IMR-90 (cell line): ENCODE data around the gene FRMD1. TPM values are rescaled to one million over a fixed set of nuclear protein-coding genes. Genes with fewer than 3 reads are reported as not detected.

Experiments
- ATAC-seq: fragments of 200-7000 bp; cut with Tn5 transposase; 2 replicates; pipeline ENCODE4 v1.9.1; 2020; ENCODE audit warnings: low read depth, mild to moderate bottlenecking, moderate library complexity
- BruUV-seq: library from RNA; stranded (reverse); fragments of 400-500 nt; replicated peaks from 2 replicates; lab custom pipeline; 2021; lab: Mats Ljungman, UMichigan
- CTCF ChIA-PET: fragments of 300-600 bp; formaldehyde crosslinking; extraction: SDS; loops from one replicate; lab custom pipeline; 2021; ENCODE audit warnings: antibody characterized with exemption; lab: Yijun Ruan, JAX
- POLR2A ChIA-PET: fragments of 300-600 bp; sonication (Branson Sonifier 250); formaldehyde crosslinking; loops from one replicate; lab custom pipeline; 2022; ENCODE audit warnings: antibody characterized with exemption; ENCODE audit not compliant: unreplicated experiment; lab: Charles Lee
- DNase-seq: peaks from one replicate; pipeline ENCODE4 v3.0.0; 2013
- H2AFZ ChIP-seq: replicated peaks from 2 replicates; pipeline ENCODE3; 2013; ENCODE audit warnings: low read length, mild to moderate bottlenecking; ENCODE audit not compliant: poor library complexity
- H2AK5ac ChIP-seq: 2 replicates; pipeline ENCODE4 v1.6.1; 2013; ENCODE audit warnings: low read depth, low read length, inconsistent platforms
- H2AK9ac ChIP-seq: replicated peaks from 2 replicates; pipeline ENCODE3; 2013; ENCODE audit warnings: mild to moderate bottlenecking, low read depth, low read length, moderate library complexity; ENCODE audit not compliant: poor library complexity
- H2BK120ac ChIP-seq: 2 replicates; pipeline ENCODE4 v1.6.1; 2013; ENCODE audit warnings: low read depth, low read length, inconsistent platforms
- H2BK15ac ChIP-seq: 3 replicates; pipeline ENCODE4 v1.6.1; 2013; ENCODE audit warnings: low read depth, low read length, inconsistent platforms
- H2BK20ac ChIP-seq: 2 replicates; pipeline ENCODE4 v1.6.1; 2013; ENCODE audit warnings: low read depth, mild to moderate bottlenecking, inconsistent platforms, low read length, moderate library complexity
- H2BK5ac ChIP-seq: 2 replicates; pipeline ENCODE4 v1.6.1; 2013; ENCODE audit warnings: mild to moderate bottlenecking, low read depth, low read length, inconsistent platforms; ENCODE audit not compliant: poor library complexity, severe bottlenecking
- H3K14ac ChIP-seq: replicated peaks from 2 replicates; pipeline ENCODE4 v1.6.1; 2013; ENCODE audit warnings: low read depth, low read length, inconsistent platforms
- H3K18ac ChIP-seq: 2 replicates; pipeline ENCODE4 v1.6.1; 2013; ENCODE audit warnings: low read depth, low read length, control low read depth
- H3K23ac ChIP-seq: 2 replicates; pipeline ENCODE4 v1.6.1; 2013; ENCODE audit warnings: low read depth, low read length, inconsistent platforms
- H3K27ac ChIP-seq: 2 replicates; pipeline ENCODE4 v1.5.1; 2013; ENCODE audit warnings: mild to moderate bottlenecking, control low read depth, low read length; ENCODE audit not compliant: insufficient read depth
- H3K27me3 ChIP-seq: 2 replicates; pipeline ENCODE4 v1.6.1; 2013; ENCODE audit warnings: low read length; ENCODE audit not compliant: control insufficient read depth, insufficient read depth
- H3K36me3 ChIP-seq: 2 replicates; pipeline ENCODE4 v1.6.1; 2013; ENCODE audit warnings: low read length, mixed read lengths; ENCODE audit not compliant: control insufficient read depth, insufficient read depth
- H3K4ac ChIP-seq: 2 replicates; pipeline ENCODE4 v1.6.1; 2013; ENCODE audit warnings: low read depth, low read length, inconsistent platforms
- H3K4me1 ChIP-seq: 2 replicates; pipeline ENCODE4 v1.6.1; 2013; ENCODE audit warnings: low read length, mixed read lengths; ENCODE audit not compliant: control insufficient read depth, insufficient read depth
- H3K4me2 ChIP-seq: 2 replicates; pipeline ENCODE4 v1.6.1; 2013; ENCODE audit warnings: low read depth, mild to moderate bottlenecking, control low read depth, low read length, moderate library complexity
- H3K4me3 ChIP-seq: 2 replicates; pipeline ENCODE4 v1.5.1; 2013; ENCODE audit warnings: low read depth, mild to moderate bottlenecking, control low read depth, low read length, moderate library complexity; ENCODE audit not compliant: insufficient read depth
- H3K56ac ChIP-seq: 2 replicates; pipeline ENCODE4 v1.6.1; 2013; ENCODE audit warnings: low read length, inconsistent platforms; ENCODE audit not compliant: insufficient read depth; ENCODE audit errors: extremely low read depth
- H3K79me1 ChIP-seq, 2 experiments: 2 replicates each; pipeline ENCODE4 v1.6.1; 2013; ENCODE audit warnings: low read length in 2 of 2, inconsistent platforms in 1 of 2, low read depth in 1 of 2
- H3K9ac ChIP-seq: 2 replicates; pipeline ENCODE4 v1.6.1; 2013; ENCODE audit warnings: low read depth, low read length, control low read depth
- H3K9me1 ChIP-seq: 2 replicates; pipeline ENCODE4 v1.6.1; 2013; ENCODE audit warnings: low read length, inconsistent platforms; ENCODE audit not compliant: insufficient read depth
- H3K9me3 ChIP-seq: 2 replicates; pipeline ENCODE4 v1.6.1; 2013; ENCODE audit warnings: low read length; ENCODE audit not compliant: control insufficient read depth, insufficient read depth
- H4K20me1 ChIP-seq: 2 replicates; pipeline ENCODE4 v1.6.1; 2013; ENCODE audit warnings: low read length, inconsistent platforms; ENCODE audit not compliant: insufficient read depth
- H4K5ac ChIP-seq: 2 replicates; pipeline ENCODE4 v1.6.1; 2013; ENCODE audit warnings: mild to moderate bottlenecking, low read depth, low read length, control low read depth
- H4K8ac ChIP-seq, 2 experiments: 2 replicates each; pipeline ENCODE4 v1.6.1; 2013; ENCODE audit warnings: low read depth in 2 of 2, low read length in 2 of 2, control low read depth in 1 of 2, inconsistent platforms in 1 of 2
- H4K91ac ChIP-seq: 2 replicates; pipeline ENCODE4 v1.6.1; 2013; ENCODE audit warnings: low read depth, low read length, inconsistent platforms; ENCODE audit not compliant: insufficient read depth
- BHLHE40 ChIP-seq: fragments of 150-350 bp; IDR thresholded peaks from 2 replicates; pipeline ENCODE4 v1.6.1; 2016; ENCODE audit warnings: mild to moderate bottlenecking, low read depth, low read length
- CEBPB ChIP-seq: IDR thresholded peaks from 2 replicates; pipeline ENCODE4 v1.6.1; 2012; ENCODE audit warnings: low read depth, low read length, improper control_type of control experiment
- CHD1 ChIP-seq: IDR thresholded peaks from 2 replicates; pipeline ENCODE4 v1.6.1; 2012; ENCODE audit warnings: low read depth, low read length, improper control_type of control experiment
- CTCF ChIP-seq: conservative IDR thresholded peaks from 2 replicates; pipeline ENCODE4 v1.5.1; 2012; ENCODE audit warnings: mild to moderate bottlenecking, low read depth, low read length, improper control_type of control experiment
- ELK1 ChIP-seq: fragments of 150-350 bp; IDR thresholded peaks from 2 replicates; pipeline ENCODE4 v1.6.1; 2016; ENCODE audit warnings: low read depth, mild to moderate bottlenecking, low read length, moderate library complexity, borderline replicate concordance
- FOS ChIP-seq: fragments of 150-350 bp; IDR thresholded peaks from 2 replicates; pipeline ENCODE4 v1.6.1; 2016; ENCODE audit warnings: low read depth, low read length
- MAFK ChIP-seq: IDR thresholded peaks from 2 replicates; pipeline ENCODE4 v1.6.1; 2012; ENCODE audit warnings: low read depth, low read length, improper control_type of control experiment
- MAZ ChIP-seq: IDR thresholded peaks from 2 replicates; pipeline ENCODE4 v1.6.1; 2012; ENCODE audit warnings: low read depth, mild to moderate bottlenecking, low read length, improper control_type of control experiment, moderate library complexity, borderline replicate concordance
- MXI1 ChIP-seq: IDR thresholded peaks from 2 replicates; pipeline ENCODE4 v1.6.1; 2012; ENCODE audit warnings: low read depth, mild to moderate bottlenecking, low read length, moderate library complexity, borderline replicate concordance
- NFE2L2 ChIP-seq: fragments of 150-350 bp; IDR thresholded peaks from 2 replicates; pipeline ENCODE4 v1.6.1; 2016; ENCODE audit warnings: low read depth, mild to moderate bottlenecking, low read length
- POLR2A ChIP-seq: IDR thresholded peaks from 2 replicates; pipeline ENCODE4 v1.6.1; 2012; ENCODE audit warnings: mild to moderate bottlenecking, low read depth, low read length
- RAD21 ChIP-seq: IDR thresholded peaks from 2 replicates; pipeline ENCODE4 v1.6.1; 2012; ENCODE audit warnings: low read length, improper control_type of control experiment
- RCOR1 ChIP-seq: IDR thresholded peaks from 2 replicates; pipeline ENCODE4 v1.6.1; 2012; ENCODE audit warnings: mild to moderate bottlenecking, low read length, improper control_type of control experiment; ENCODE audit not compliant: insufficient replicate concordance
- RFX5 ChIP-seq: IDR thresholded peaks from 2 replicates; pipeline ENCODE4 v1.8.0; 2012; ENCODE audit warnings: low read depth, mild to moderate bottlenecking, low read length, moderate library complexity
- SMC3 ChIP-seq: fragments of 150-350 bp; IDR thresholded peaks from 2 replicates; pipeline ENCODE4 v1.6.1; 2016; ENCODE audit warnings: low read depth, mild to moderate bottlenecking, antibody characterized with exemption, low read length, moderate library complexity
- WGBS, 2 experiments: methylation state at CpG; one replicate each; pipeline versions ENCODE4 v1.1.5 to v1.1.7; 2013; ENCODE audit warnings: missing lambda C conversion rate in 2 of 2; ENCODE audit not compliant: insufficient read length in 1 of 2; ENCODE audit errors: extremely low coverage in 2 of 2; 5-methylcytosine and 5-hydroxymethylcytosine counted together
- dilution Hi-C: fragments of 300-500 bp; cut with HindIII; formaldehyde crosslinking; loops from one replicate; pipeline ENCODE4 v1.14.3; 2018; ENCODE audit warnings: low sequenced_read_pairs; ENCODE audit not compliant: unreplicated experiment
- in situ Hi-C: fragments of 300-500 bp; cut with MboI; formaldehyde crosslinking; loops from 3 replicates; pipeline ENCODE4 v1.14.3; 2019; ENCODE audit warnings: low sequenced_read_pairs, inconsistent platforms, mixed read lengths
- intact Hi-C: fragments of 100-400 bp; cut with micrococcal nuclease; formaldehyde crosslinking; loops from 2 replicates; pipeline ENCODE4 v1.10.0; 2022
- polyA plus RNA-seq, 3 experiments: library from polyadenylated mRNA; depleted of rRNA; stranded (reverse); fragments of >200 nt; gene quantifications; 2 replicates each; pipeline ENCODE4 v1.2.3, GENCODE V29; 2012; ENCODE audit warnings: low replicate concordance in 1 of 3
- total RNA-seq: library from RNA; depleted of rRNA; stranded (reverse); fragments of >200 nt; gene quantifications from 2 replicates; pipeline ENCODE4 v1.2.3, GENCODE V29; 2012
- TF ChIP-seq, protein P1 (sequence below): fragments of 150-350 bp; IDR thresholded peaks from 2 replicates; pipeline ENCODE4 v1.6.1; 2017; ENCODE audit warnings: mild to moderate bottlenecking, antibody characterized with exemption, low read length, low read depth

The FRMD1 gene
- total and polyA plus RNA-seq, 2 of the 4 experiments (the other 2 are of a cell fraction) = not detected

DNA sequence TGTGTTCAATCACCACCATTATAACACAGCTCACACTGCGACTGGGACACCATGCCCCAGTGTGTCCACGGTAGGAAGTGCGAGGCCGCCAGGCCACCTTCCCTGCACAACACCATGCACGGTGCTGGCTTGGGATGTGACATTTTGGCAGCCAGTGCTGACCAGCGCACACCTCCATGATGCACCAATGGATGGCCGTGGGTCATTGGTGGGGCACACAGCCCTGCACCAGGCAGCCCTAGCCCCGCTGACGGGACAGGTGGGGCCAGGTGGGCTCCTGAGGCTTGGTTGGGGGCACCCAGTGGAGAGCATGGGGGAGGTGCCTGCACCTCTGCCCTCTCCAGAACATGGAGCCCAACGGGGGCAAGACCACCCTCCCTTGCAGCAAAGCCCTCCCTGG is 18.2 kb upstream of the FRMD1 start:
- 96% methylated on average over 3 of the region's 10 CpGs; no CpG with 5 or more reads in 1 of the 2 experiments for WGBS, 2 experiments
- Histone ChIP-seq H3K14ac (no peak overlapping the region), H3K27ac (no peak overlapping the region), H4K5ac (no peak overlapping the region), H3K4me3 (no peak overlapping the region), H3K56ac (no peak overlapping the region), H3K79me1 (no peaks in the 10 kb centered on the region), H3K23ac (no peak overlapping the region), H2BK15ac (no peak overlapping the region), H3K27me3 (peaks cover 27% of the 10 kb centered on the region), H3K18ac (no peak overlapping the region), H4K91ac (no peak overlapping the region), H3K9ac (no peak overlapping the region), H3K4me1 (no peaks in the 10 kb centered on the region), H2BK5ac (no peak overlapping the region), H2AK5ac (no peak overlapping the region), H2BK20ac (no peak overlapping the region), H4K8ac (no peak overlapping the region), H3K36me3 (no peaks in the 10 kb centered on the region), H3K9me3 (no peaks in the 10 kb centered on the region), H2BK120ac (no peak overlapping the region), H3K4me2 (no peak overlapping the region), H2AFZ (no peak overlapping the region), H3K4ac (no peak overlapping the region), H2AK9ac (no peak overlapping the region), H4K20me1 (no peaks in the 10 kb centered on the region), H3K9me1 (no peaks in the 10 kb centered on the region)
- in situ Hi-C loops = no loop called here
- ChIA-PET POLR2A (no interaction called here), CTCF (no interaction called here)
- dilution Hi-C loops = no loop called here
- intact Hi-C loops = no loop called here
- ATAC-seq (no peak), DNase-seq (no peak)
- BruUV-seq = no TSS peak
- TF ChIP-seq SMC3 = no peak
- TF ChIP-seq, protein P1, sequence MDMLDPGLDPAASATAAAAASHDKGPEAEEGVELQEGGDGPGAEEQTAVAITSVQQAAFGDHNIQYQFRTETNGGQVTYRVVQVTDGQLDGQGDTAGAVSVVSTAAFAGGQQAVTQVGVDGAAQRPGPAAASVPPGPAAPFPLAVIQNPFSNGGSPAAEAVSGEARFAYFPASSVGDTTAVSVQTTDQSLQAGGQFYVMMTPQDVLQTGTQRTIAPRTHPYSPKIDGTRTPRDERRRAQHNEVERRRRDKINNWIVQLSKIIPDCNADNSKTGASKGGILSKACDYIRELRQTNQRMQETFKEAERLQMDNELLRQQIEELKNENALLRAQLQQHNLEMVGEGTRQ = no peak
- no peak for TF ChIP-seq RCOR1
- TF ChIP-seq ELK1 = no peak
- TF ChIP-seq CHD1 = no peak
- no peak for TF ChIP-seq POLR2A
- no peak for TF ChIP-seq MXI1
- no peak for TF ChIP-seq MAFK
- no peak for TF ChIP-seq CTCF
- no peak for TF ChIP-seq MAZ
- TF ChIP-seq RAD21 = no peak
- TF ChIP-seq BHLHE40 = no peak
- TF ChIP-seq RFX5 = no peak
- no peak for TF ChIP-seq CEBPB
- TF ChIP-seq NFE2L2 = no peak
- no peak for TF ChIP-seq FOS
